ENCODE measurements around the gene XCL1.
"Not testable (repeated sequence)": the region's sequence is repeated elsewhere in the genome, so short reads cannot be mapped to it uniquely, and the experiment has no call there.

The XCL1 gene

GRCh38 chr1:168568346-168568745 is 8.1 kb upstream of the XCL1 start:
- in situ Hi-C loops (cut with MboI; ENCODE audit: low pct_unique_long_range_greater_than_20kb, low sequenced_read_pairs, unreplicated experiment), result loop anchor here (25.0 kb wide), 1 partner anchor 131 kb away; no protein-coding TSS in a partner anchor
- TF ChIP-seq, protein P1, sequence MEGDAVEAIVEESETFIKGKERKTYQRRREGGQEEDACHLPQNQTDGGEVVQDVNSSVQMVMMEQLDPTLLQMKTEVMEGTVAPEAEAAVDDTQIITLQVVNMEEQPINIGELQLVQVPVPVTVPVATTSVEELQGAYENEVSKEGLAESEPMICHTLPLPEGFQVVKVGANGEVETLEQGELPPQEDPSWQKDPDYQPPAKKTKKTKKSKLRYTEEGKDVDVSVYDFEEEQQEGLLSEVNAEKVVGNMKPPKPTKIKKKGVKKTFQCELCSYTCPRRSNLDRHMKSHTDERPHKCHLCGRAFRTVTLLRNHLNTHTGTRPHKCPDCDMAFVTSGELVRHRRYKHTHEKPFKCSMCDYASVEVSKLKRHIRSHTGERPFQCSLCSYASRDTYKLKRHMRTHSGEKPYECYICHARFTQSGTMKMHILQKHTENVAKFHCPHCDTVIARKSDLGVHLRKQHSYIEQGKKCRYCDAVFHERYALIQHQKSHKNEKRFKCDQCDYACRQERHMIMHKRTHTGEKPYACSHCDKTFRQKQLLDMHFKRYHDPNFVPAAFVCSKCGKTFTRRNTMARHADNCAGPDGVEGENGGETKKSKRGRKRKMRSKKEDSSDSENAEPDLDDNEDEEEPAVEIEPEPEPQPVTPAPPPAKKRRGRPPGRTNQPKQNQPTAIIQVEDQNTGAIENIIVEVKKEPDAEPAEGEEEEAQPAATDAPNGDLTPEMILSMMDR (IDR thresholded peaks at IDR 0.05; ENCODE audit: extremely low read depth, insufficient read depth, missing control alignments), result no peak
- DNase-seq (ENCODE audit: low spot score), result no peak

GRCh38 chr1:168570652-168571051 is 5.8 kb upstream of the XCL1 start:
- in situ Hi-C loops (cut with MboI; ENCODE audit: low pct_unique_long_range_greater_than_20kb, low sequenced_read_pairs, unreplicated experiment), result loop anchor here (25.0 kb wide), 1 partner anchor 133 kb away; no protein-coding TSS in a partner anchor
- DNase-seq (ENCODE audit: low spot score), result no peak
- TF ChIP-seq, protein P1 (IDR thresholded peaks at IDR 0.05; ENCODE audit: extremely low read depth, insufficient read depth, missing control alignments), result no peak

GRCh38 chr1:168572633-168573032 is 3.8 kb upstream of the XCL1 start:
- no peak for DNase-seq (ENCODE audit: low spot score)
- in situ Hi-C loops (cut with MboI; ENCODE audit: low pct_unique_long_range_greater_than_20kb, low sequenced_read_pairs, unreplicated experiment), result loop anchor here (25.0 kb wide), 1 partner anchor 135 kb away; no protein-coding TSS in a partner anchor
- TF ChIP-seq, protein P1 (IDR thresholded peaks at IDR 0.05; ENCODE audit: extremely low read depth, insufficient read depth, missing control alignments), result no peak

GRCh38 chr1:168574234-168574633 is 2.2 kb upstream of the XCL1 start:
- DNase-seq (ENCODE audit: low spot score), result not testable (repeated sequence)
- in situ Hi-C loops (cut with MboI; ENCODE audit: low pct_unique_long_range_greater_than_20kb, low sequenced_read_pairs, unreplicated experiment), result loop anchor here (25.0 kb wide), 1 partner anchor 137 kb away; no protein-coding TSS in a partner anchor

- DNase-seq (ENCODE audit: low spot score); in situ Hi-C loops (cut with MboI; ENCODE audit: low pct_unique_long_range_greater_than_20kb, low sequenced_read_pairs, unreplicated experiment): not testable (repeated sequence)
Measured at GRCh38 chr1:168578531-168579185, 2.3 kb downstream of the XCL1 start.

DNA sequence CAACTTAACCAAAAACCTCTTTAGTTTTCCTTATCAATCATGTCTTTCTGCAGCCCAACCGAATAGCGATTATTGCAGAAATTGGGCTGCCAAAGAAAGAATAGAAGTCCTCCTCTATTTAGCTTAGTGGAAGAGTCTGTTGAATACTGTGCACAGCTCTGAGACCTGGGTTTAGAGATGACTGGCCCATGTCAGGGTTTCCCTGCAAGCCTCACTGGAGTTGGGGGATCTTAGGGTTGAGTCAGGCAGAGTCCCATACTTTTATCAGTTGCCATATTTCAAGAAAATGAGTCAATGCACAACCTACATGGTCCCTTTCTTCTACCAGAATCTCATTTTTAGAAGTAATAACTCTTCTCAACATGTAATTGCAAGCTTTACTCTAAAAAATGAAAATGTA is 3.9 kb downstream of the XCL1 start:
- in situ Hi-C loops (cut with MboI; ENCODE audit: low pct_unique_long_range_greater_than_20kb, low sequenced_read_pairs, unreplicated experiment); DNase-seq (ENCODE audit: low spot score): not testable (repeated sequence)

DNA sequence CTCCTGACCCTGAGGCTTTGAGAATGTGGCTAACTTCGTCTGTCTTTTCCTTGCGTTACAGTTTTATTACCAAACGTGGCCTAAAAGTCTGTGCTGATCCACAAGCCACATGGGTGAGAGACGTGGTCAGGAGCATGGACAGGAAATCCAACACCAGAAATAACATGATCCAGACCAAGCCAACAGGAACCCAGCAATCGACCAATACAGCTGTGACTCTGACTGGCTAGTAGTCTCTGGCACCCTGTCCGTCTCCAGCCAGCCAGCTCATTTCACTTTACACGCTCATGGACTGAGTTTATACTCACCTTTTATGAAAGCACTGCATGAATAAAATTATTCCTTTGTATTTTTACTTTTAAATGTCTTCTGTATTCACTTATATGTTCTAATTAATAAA is 4.6 kb downstream of the XCL1 start:
- DNase-seq (ENCODE audit: low spot score); in situ Hi-C loops (cut with MboI; ENCODE audit: low pct_unique_long_range_greater_than_20kb, low sequenced_read_pairs, unreplicated experiment): not testable (repeated sequence)

DNA sequence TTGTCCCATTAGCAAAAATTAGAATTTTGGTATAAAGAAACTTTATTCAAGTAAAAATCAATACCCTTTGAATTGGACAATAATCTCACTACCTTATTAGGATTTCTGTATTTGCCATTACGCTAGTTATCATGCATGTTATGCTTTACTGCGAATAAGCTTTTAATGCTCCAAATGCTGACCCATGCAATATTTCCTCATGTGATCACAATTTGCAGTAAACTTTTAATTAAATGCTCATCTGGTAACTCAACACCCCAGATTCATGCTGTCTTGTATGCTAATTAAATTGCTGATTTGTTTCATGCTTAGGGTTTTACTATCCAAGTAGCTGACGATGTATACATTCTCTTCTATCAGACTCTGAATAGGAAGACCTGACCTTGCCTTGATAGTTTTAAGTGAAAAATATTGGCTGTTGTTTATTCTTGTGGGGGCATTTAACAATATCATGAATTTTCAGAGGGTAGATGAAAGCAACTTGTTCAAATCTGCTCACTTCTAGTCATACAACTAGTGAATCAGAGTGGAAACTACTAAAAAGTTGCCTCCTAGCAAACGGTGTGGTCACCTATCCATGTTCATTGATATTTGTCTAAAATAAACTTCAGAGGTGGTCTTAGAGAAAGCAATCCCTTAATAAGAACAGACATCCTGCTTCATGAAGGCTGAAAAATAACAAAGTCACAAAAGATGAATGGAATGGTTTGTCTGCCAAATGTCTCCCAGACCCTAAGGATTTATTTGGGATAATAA is 5.6 kb downstream of the XCL1 start:
- no peak for DNase-seq (ENCODE audit: low spot score)
- in situ Hi-C loops (cut with MboI; ENCODE audit: low pct_unique_long_range_greater_than_20kb, low sequenced_read_pairs, unreplicated experiment), result no loop called here
- TF ChIP-seq, protein P1 (IDR thresholded peaks at IDR 0.05; ENCODE audit: extremely low read depth, insufficient read depth, missing control alignments), result no peak

Measured in GM13977 (cell line).